Mesendoderm (in vitro differentiated cells): ENCODE data around the gene WHAMM.

Source experiments
- DNase-seq: peaks from one replicate; pipeline ENCODE4 v3.0.0; 2013
- H2AK5ac ChIP-seq: 2 replicates; pipeline ENCODE4 v1.6.1; 2013; ENCODE audit warnings: low read length, inconsistent platforms
- H2BK120ac ChIP-seq: 2 replicates; pipeline ENCODE4 v1.6.1; 2013; ENCODE audit warnings: low read depth, mild to moderate bottlenecking, low read length, moderate library complexity, mixed read lengths
- H2BK15ac ChIP-seq: replicated peaks from 2 replicates; pipeline ENCODE4 v1.6.1; 2013; ENCODE audit warnings: low read depth, mild to moderate bottlenecking, moderate library complexity
- H2BK5ac ChIP-seq: 2 replicates; pipeline ENCODE4 v1.6.1; 2013; ENCODE audit warnings: low read length, inconsistent platforms
- H3K18ac ChIP-seq: 2 replicates; pipeline ENCODE4 v1.6.1; 2013; ENCODE audit warnings: mild to moderate bottlenecking, low read length, mixed read lengths
- H3K23ac ChIP-seq: one replicate; pipeline ENCODE4 v1.6.1; 2013; ENCODE audit warnings: low read length
- H3K27ac ChIP-seq: 2 replicates; pipeline ENCODE4 v1.5.1; 2013; ENCODE audit warnings: low read depth, mild to moderate bottlenecking, inconsistent platforms, low read length, moderate library complexity
- H3K27me3 ChIP-seq: 2 replicates; pipeline ENCODE4 v1.6.1; 2013; ENCODE audit warnings: low read length, control low read depth, mild to moderate bottlenecking, inconsistent platforms; ENCODE audit not compliant: insufficient read depth, poor library complexity
- H3K36me3 ChIP-seq: 2 replicates; pipeline ENCODE4 v1.6.1; 2013; ENCODE audit warnings: low read length, inconsistent platforms; ENCODE audit not compliant: control insufficient read depth, insufficient read depth
- H3K4ac ChIP-seq: one replicate; pipeline ENCODE4 v1.6.1; 2013; ENCODE audit warnings: low read depth, mild to moderate bottlenecking, low read length, moderate library complexity
- H3K4me1 ChIP-seq: 2 replicates; pipeline ENCODE4 v1.6.1; 2013; ENCODE audit warnings: low read depth, low read length, inconsistent platforms; ENCODE audit not compliant: control insufficient read depth
- H3K4me2 ChIP-seq: 2 replicates; pipeline ENCODE4 v1.6.1; 2013; ENCODE audit warnings: low read length
- H3K4me3 ChIP-seq: 2 replicates; pipeline ENCODE4 v1.5.1; 2013; ENCODE audit warnings: mild to moderate bottlenecking, low read length
- H3K56ac ChIP-seq: one replicate; pipeline ENCODE4 v1.6.1; 2013; ENCODE audit warnings: low read length
- H3K79me1 ChIP-seq: 2 replicates; pipeline ENCODE4 v1.6.1; 2013; ENCODE audit warnings: low read length, inconsistent platforms
- H3K79me2 ChIP-seq: 2 replicates; pipeline ENCODE4 v1.6.1; 2013; ENCODE audit warnings: mild to moderate bottlenecking, low read length; ENCODE audit not compliant: control insufficient read depth, insufficient read depth
- H3K9ac ChIP-seq: 2 replicates; pipeline ENCODE4 v1.6.1; 2013; ENCODE audit warnings: low read length, inconsistent platforms
- H4K5ac ChIP-seq: one replicate; pipeline ENCODE4 v1.6.1; 2013; ENCODE audit warnings: low read length
- H4K8ac ChIP-seq: one replicate; pipeline ENCODE4 v1.6.1; 2013; ENCODE audit warnings: low read depth, mild to moderate bottlenecking, control low read depth, low read length, moderate library complexity
- WGBS: extraction: QIAGEN DNeasy Blood & Tissue Kit; methylation state at CpG from one replicate; pipeline ENCODE4 v1.1.7; 2013; ENCODE audit warnings: low lambda C conversion rate, missing lambda C conversion rate; ENCODE audit not compliant: insufficient coverage; ENCODE audit errors: extremely low coverage; 5-methylcytosine and 5-hydroxymethylcytosine counted together

WHAMM gene

GRCh38 chr15:82828075-82828474 lies 18.6 kb downstream of the WHAMM start:
- H3K4ac ChIP-seq = no peak overlapping the region
- H2BK5ac ChIP-seq = no peak overlapping the region
- no peaks in the 10 kb centered on the region for H3K4me1 ChIP-seq
- no peak overlapping the region for H4K5ac ChIP-seq
- no peaks in the 10 kb centered on the region for H3K27me3 ChIP-seq
- H3K4me2 ChIP-seq = no peak overlapping the region
- no peak overlapping the region for H4K8ac ChIP-seq
- no peak overlapping the region for H2BK15ac ChIP-seq
- H3K56ac ChIP-seq = no peak overlapping the region
- no peaks in the 10 kb centered on the region for H3K79me1 ChIP-seq
- peaks cover 4% of the 10 kb centered on the region for H3K36me3 ChIP-seq
- no peak overlapping the region for H2AK5ac ChIP-seq
- DNase-seq = no peak
- no peak overlapping the region for H2BK120ac ChIP-seq
- H3K79me2 ChIP-seq = no peaks in the 10 kb centered on the region
- no peak overlapping the region for H3K18ac ChIP-seq
- no CpG with 5 or more reads among the region's 1 CpG for WGBS
- H3K23ac ChIP-seq = no peak overlapping the region
- no peak overlapping the region for H3K9ac ChIP-seq
- H3K27ac ChIP-seq = no peak overlapping the region
- H3K4me3 ChIP-seq = no peak overlapping the region

DNA sequence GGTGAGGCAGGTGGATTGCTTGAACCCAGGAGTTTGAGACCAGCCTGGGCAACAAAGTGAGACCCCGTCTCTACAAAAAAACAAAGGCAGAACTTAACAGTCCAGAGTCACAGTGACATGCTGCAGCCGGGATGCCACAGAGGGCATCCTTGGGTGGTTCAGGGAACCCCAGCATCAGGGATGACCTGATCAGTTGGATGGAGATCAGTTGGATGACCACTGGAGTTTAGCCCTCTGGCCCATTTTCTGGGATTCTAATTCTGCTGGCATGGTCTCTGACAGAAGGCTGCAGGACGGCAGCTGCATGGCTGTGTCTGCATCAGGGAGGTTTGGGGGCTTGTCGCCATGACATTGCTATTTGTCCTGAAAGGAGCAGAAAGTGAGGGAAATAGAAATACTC lies 19.8 kb downstream of the WHAMM start:
- Histone ChIP-seq H3K27me3 (no peaks in the 10 kb centered on the region), H3K56ac (no peak overlapping the region), H3K4me2 (no peak overlapping the region), H2BK120ac (no peak overlapping the region), H3K23ac (no peak overlapping the region), H3K4ac (no peak overlapping the region), H3K18ac (no peak overlapping the region), H3K79me1 (no peaks in the 10 kb centered on the region), H2AK5ac (no peak overlapping the region), H2BK5ac (no peak overlapping the region), H4K5ac (no peak overlapping the region), H3K9ac (no peak overlapping the region), H3K79me2 (no peaks in the 10 kb centered on the region), H3K27ac (no peak overlapping the region), H4K8ac (no peak overlapping the region), H3K36me3 (peaks cover 5% of the 10 kb centered on the region), H3K4me3 (no peak overlapping the region), H3K4me1 (no peaks in the 10 kb centered on the region), H2BK15ac (no peak overlapping the region)
- DNase-seq = no peak
- WGBS = no CpG with 5 or more reads among the region's 4 CpGs

GRCh38 chr15:82830427-82831173 lies 21.2 kb downstream of the WHAMM start:
- H3K4ac ChIP-seq = no peak overlapping the region
- no peak overlapping the region for H3K18ac ChIP-seq
- no peak overlapping the region for H4K8ac ChIP-seq
- no peak overlapping the region for H3K27ac ChIP-seq
- H3K36me3 ChIP-seq = peaks cover 6% of the 10 kb centered on the region
- H3K9ac ChIP-seq = no peak overlapping the region
- H2BK5ac ChIP-seq = no peak overlapping the region
- no peaks in the 10 kb centered on the region for H3K79me1 ChIP-seq
- no peak overlapping the region for H4K5ac ChIP-seq
- H3K27me3 ChIP-seq = no peaks in the 10 kb centered on the region
- H2AK5ac ChIP-seq = no peak overlapping the region
- no peak overlapping the region for H2BK15ac ChIP-seq
- H3K79me2 ChIP-seq = no peaks in the 10 kb centered on the region
- no peak overlapping the region for H3K4me3 ChIP-seq
- H3K56ac ChIP-seq = no peak overlapping the region
- no peaks in the 10 kb centered on the region for H3K4me1 ChIP-seq
- WGBS = no CpG with 5 or more reads among the region's 18 CpGs
- no peak for DNase-seq
- no peak overlapping the region for H3K23ac ChIP-seq
- H3K4me2 ChIP-seq = no peak overlapping the region
- no peak overlapping the region for H2BK120ac ChIP-seq

GRCh38 chr15:82831894-82832600 lies 22.6 kb downstream of the WHAMM start:
- Histone ChIP-seq H3K36me3 (peaks cover 6% of the 10 kb centered on the region), H3K79me1 (no peaks in the 10 kb centered on the region), H3K23ac (no peak overlapping the region), H3K9ac (no peak overlapping the region), H3K18ac (no peak overlapping the region), H2BK120ac (no peak overlapping the region), H2AK5ac (no peak overlapping the region), H3K4ac (no peak overlapping the region), H3K27me3 (no peaks in the 10 kb centered on the region), H4K5ac (no peak overlapping the region), H3K56ac (no peak overlapping the region), H4K8ac (no peak overlapping the region), H2BK5ac (no peak overlapping the region), H3K4me1 (no peaks in the 10 kb centered on the region), H3K4me3 (no peak overlapping the region), H3K27ac (no peak overlapping the region), H2BK15ac (no peak overlapping the region), H3K4me2 (no peak overlapping the region), H3K79me2 (no peaks in the 10 kb centered on the region)
- no peak for DNase-seq
- WGBS = no CpG with 5 or more reads among the region's 5 CpGs

DNA sequence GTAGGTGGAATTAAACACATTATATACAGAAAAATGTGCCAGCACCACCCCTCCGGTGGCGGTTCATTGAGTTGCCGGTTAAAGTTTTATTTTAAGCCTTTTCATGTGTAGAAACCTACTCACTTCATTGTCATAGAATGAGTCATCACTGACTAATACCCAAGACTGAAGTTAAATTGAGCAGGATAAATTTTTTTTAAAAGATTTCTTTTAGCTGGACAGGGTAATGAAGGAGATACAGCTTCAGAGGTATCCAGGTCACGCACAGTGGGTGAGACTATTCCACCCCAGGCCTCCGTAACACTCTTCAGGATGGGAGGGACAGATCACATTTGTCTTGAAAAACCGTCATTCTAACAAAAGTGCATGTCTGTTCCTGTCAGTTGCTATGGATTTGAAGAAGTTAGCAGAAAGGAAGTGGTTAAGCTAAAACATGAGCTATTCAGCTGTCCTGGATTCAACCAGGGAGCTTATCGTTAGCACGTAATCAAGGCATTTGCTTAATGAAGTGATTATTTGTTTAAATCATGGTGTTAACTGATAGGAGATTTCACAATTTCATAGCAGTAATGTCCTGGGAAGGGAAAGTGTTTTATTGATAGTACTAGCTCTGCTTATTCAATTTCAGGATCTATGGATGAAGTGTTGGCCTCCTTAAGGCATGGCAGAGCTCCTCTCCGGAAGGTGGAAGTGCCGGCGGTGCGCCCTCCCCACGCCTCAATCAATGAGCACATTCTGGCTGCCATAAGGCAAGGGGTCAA lies 23.4 kb downstream of the WHAMM start:
- no peak overlapping the region for H2BK120ac ChIP-seq
- peaks cover 6% of the 10 kb centered on the region for H3K36me3 ChIP-seq
- H3K27me3 ChIP-seq = no peaks in the 10 kb centered on the region
- no peak overlapping the region for H3K27ac ChIP-seq
- H4K5ac ChIP-seq = no peak overlapping the region
- no peak overlapping the region for H3K23ac ChIP-seq
- H2BK15ac ChIP-seq = no peak overlapping the region
- H3K79me2 ChIP-seq = no peaks in the 10 kb centered on the region
- H2BK5ac ChIP-seq = no peak overlapping the region
- no peak overlapping the region for H4K8ac ChIP-seq
- H3K4me1 ChIP-seq = no peaks in the 10 kb centered on the region
- no peak overlapping the region for H3K9ac ChIP-seq
- H3K18ac ChIP-seq = no peak overlapping the region
- no peak overlapping the region for H3K4me3 ChIP-seq
- H3K4me2 ChIP-seq = no peak overlapping the region
- no CpG with 5 or more reads among the region's 13 CpGs for WGBS
- no peaks in the 10 kb centered on the region for H3K79me1 ChIP-seq
- DNase-seq = no peak
- H3K56ac ChIP-seq = no peak overlapping the region
- no peak overlapping the region for H2AK5ac ChIP-seq
- H3K4ac ChIP-seq = no peak overlapping the region
